HG02798 (cell line): ENCODE results near the gene INSYN1.

Source experiments
- ATAC-seq: cut with Tn5 transposase; IDR thresholded peaks from one replicate; pipeline ENCODE4 v1.9.1; 2021; ENCODE audit warnings: mild to moderate bottlenecking; ENCODE audit not compliant: unreplicated experiment, poor library complexity

INSYN1 gene

DNA sequence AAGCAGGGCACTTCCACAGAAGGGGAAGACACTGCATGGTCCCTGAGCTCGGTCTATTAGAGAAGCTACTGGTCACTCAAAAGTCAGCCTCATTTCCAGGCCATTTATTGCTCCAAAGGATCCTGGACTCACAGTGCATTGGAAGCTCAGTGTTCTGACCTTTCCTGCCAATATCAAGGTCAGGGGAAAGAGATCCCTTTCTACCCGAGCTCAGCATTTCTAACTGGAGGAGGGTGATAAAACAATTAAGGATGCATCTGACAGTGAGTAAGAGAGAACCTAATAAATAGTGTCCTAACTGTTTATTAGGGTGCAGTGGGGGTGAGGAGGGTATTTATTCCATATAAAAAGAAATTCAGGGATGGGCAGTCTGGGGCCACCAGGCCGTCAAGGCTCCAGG lies 26.8 kb upstream of the INSYN1 start:
- ATAC-seq, result no peak

DNA sequence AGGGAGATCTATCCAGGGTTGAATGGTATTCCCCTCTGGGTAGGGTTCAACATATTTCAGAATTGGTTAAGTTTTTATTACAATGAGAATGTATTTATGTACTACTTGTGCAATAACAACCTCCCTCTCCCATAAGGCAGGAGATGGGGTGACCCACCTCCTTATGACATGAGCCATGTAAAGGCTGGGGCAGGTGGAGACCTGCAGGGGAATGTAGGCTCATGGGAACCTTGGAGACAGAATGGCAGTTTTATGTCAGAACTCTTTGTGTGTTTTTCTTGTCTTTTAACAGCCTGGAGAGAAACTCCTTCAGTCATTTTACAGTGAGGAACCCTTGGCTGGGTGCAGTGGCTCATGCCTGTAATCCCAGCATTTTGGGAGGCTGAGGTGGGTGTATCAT lies 24.6 kb upstream of the INSYN1 start:
- no peak for ATAC-seq

DNA sequence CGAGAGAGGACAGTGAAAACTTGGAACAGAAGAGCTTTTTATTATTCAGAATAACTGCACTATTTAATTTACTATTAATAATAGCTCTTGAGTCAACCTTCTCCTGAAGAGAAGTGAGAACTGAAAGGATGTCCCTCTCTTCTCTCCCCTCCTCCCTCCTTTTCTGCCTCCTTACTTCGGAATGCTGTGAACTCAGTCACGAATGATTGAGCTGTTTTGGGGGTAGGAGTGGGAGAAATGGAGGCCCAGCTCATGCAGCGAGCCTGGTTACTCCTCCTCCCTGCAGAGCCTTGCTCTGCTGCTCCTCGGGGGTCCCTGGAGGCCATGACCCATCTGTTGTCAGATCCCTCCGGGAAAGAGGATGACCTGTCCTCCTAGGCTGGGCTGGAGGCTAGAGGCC lies 20.3 kb upstream of the INSYN1 start:
- ATAC-seq, result no peak

DNA sequence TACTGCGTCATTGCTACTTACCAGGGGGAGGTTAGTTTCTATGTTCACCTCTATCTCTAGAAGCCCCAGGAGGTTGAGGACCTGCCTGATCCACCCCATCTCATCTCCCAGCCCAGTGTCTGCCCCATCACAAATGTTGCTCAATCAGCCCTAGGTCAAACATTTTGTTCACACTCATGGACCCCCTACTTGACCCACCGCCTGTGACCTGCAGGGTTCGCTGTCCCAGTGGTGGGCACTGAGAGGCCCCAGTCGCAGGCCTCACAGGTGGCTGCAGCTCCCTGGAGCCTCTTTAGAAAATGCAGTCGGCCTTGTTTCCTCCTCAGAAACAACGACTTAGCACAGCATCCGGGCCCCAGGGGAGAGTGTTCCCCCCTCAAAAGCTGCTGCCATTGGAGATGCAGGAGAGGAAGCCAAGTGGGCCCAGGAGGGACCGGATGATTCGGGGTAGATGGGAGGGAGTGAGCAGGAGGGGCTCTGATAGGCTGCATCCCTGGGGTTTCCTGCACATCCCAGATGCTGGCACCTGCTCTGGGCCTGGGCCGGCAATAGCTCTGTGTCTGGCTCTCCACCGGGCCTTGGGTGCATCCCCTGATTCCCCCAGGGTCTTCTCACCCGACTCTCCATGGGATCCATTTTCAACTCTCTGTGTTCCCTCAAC lies 18.4 kb upstream of the INSYN1 start:
- ATAC-seq, result no peak

DNA sequence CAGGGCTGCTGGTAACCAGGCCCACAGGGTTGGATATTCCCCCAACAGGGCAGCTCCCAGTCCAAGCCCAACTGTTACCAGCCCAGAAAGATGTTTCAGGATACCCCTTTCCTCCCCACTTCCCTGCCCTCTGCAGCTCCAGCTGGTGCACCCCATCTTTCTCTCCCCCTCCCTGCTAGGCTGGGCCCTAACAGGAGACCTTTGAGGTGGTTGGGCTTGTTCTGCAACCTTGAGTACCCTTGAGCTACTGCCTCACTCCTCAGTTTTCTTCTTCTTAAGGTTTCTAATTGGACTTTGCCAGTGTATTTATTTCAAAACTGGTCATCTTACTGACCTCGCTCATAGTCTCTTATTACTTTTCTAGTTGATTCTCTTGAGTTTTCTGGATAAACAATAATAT lies 16.9 kb upstream of the INSYN1 start:
- ATAC-seq, result no peak

DNA sequence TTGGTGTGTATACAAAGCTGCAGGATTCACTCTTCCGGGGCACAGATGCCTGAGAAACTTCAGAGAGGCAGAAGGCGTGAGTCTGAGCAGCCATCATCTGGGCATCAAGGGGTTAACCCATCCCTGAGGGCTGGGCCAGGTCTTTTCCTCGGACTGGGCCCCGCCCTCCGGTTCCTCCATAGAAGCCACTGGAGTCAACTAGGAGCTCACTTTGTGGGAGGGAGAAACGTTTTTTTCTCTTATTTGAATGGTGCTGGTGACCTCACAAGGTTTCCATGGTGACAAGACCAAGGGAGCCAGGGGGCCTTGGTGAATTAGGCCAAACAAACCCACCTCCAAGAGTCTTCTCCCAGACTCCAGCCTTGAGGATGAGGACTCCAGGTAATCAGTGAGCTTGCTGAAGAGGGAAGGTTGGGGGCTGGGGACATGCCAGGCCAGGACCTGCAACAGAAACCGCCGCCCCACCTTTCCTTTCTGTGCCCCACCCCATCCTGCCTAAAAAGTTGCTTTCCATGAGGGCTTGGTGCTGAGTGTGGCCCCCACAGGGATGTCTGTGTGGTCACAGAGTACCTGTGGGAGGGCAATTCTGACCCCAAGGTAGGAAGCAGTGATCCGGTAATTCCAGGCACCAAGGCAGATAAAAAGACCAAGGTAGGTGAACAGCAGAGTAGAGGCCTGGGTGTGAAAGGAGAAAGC lies 14.8 kb upstream of the INSYN1 start:
- ATAC-seq, result no peak

DNA sequence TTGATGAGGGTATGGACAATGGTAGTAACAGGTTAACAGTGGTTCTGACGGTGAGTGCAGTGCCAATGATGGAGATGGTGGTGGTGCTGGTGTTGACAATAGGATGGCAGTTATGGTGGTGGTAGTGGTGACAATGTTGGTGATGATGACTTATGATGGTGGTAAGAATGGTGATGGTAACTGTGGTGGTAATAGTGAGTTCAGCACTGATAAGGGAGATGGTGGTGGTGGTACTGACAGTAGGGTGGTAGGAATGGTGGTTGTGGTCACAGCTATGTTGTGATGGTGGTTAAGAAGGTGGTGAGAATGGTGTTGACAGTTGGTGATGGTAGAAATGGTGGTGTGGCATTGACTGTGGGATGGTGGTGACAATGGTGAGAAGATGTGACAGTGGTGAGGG lies 13.4 kb upstream of the INSYN1 start:
- no peak for ATAC-seq

DNA sequence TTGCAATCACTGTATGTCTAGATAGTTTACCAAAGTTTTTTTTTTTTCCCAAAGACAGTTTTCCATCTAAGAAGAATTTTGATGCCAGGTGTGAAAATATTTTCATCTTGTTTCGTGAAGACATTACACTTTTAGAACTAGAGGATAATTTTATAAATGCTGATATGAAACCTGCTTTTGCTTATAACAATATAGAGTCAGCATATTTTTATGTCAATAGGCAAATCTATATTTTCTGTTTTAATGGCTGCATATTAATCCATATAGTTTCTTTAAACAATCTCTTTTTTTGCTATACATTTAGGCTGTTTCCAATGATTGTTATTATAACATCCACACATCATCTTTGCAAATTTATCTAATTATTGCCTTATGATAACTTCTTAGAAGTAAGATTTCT lies 12.6 kb upstream of the INSYN1 start:
- ATAC-seq, result no peak

DNA sequence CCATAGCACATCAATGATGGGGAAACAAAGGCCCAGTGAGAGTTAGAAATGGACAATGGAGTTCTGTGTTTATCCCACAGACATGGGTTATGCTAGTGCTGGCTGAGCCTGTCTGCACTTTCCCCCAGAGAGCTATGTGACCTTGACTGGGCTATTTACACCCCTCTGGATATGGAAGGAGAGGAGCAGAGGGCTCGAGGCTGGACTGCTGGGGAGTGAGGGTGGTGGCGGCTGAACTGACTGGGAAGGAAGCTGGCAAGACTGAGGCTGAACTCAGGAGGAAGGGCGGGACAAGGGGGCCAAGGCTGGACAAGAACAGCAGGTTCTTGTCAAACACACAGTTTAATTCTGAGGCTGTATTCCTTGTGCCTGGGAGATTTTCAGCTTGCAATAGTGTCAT lies 10.8 kb upstream of the INSYN1 start:
- ATAC-seq, result no peak

DNA sequence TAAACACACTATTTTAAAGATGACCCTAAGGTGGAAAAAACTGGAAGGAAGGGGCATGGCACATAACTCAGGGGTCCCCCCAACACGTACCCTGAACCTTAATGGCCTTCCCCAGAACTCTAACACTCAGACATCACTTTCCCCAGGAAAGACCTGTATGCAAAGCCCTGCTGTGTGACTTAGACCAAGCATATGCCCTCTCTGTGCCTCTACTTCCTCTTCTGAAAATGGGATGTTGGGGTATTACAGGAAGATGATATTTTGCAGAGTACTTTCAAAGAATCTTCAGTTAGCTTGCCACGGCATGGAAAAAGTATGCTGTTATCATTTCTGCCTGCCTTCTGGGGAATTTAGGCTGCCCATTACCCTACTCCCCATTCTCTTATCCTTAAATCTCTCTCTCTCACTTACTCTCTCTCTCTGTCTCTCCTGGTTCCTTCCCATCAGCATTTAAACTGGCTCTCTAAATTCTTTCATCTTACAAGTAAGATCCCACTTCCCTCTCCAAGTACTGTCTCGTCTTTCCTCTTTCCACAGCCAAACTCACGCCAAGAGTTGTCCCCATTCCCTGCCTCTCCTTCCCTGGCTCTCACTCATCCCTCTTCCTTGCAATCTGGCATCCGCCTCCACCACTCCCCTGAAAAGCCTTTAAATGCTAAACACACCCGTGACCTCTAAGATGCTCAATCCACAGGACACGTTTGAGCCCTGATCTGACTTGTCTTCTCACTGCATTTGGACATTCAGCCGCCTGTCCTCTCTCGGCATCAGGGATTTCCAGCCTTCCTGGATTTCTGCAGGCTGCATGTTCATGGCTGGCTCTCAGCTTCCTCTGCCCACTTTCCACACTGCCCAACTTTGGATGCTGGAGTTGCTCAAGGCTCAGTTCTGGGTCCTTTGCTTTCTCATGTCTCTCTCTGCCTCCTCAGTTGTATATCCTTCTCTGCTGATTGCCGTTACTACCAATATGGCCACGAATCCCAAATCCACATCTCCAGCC lies 7.5 kb upstream of the INSYN1 start:
- ATAC-seq, result no peak

DNA sequence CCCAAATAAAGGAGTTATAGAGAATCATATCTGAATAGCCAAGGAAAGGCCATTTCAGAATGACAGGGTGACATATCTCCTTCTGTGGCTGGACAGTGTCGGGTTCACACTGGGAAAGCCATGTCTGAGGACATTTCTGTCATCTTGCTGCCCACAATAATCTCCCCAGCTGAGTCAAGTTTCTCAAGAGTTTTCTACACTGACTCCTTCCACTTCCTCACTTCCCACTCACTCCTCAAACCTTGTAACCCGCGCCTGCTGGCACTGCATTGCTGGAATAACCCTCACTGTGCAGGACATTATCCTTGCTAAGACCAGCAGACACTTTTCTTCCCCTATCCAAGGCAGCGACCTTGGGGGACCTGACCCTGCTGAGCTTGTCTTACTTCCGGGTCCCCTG lies 5.3 kb upstream of the INSYN1 start:
- ATAC-seq, result no peak

DNA sequence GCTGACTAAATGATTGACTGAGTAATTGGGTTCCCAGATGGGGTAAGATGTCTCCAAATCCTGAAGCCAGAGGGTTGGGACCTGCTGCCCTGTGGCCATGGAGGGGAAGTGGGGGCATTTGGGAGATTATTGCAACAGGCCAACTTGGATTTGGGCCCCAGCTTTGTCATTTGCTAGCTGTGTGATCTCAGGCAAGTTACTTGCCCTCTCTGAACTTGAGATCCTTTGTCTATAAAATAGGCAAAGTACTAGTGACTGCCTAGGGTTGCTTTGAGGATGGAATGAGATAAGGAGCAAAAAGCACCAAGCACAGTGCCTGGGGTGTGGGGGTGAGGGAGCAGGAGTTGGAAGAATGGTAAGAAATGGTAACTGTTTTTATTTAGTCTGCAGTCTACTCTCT lies 4.4 kb upstream of the INSYN1 start:
- ATAC-seq, result no peak

DNA sequence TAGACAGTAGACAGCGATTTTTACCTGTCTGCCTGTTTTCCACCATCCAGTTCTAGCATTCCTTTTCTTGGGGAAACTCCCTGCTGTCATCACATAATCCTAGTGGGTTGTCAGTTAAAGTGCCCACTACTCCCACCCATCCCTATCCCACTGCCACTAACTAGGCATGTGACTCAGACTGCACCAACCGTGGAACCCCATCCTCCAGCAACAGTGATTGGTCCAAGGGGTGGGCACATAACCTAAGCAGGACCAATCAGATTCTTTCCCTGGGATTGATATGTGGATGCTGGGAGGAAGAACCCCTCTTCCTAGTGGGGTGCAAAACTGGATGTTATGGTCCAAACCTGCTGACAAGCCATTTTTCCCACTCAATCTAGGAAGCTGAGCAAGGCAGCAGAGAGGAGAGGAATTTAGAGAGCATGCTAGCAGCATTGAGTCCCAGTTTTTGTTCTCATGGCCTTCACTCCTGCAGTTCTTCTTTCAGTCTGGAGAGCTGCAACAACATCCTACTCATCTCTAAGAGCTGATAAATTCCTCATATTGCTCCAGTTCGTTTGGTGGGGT lies 3.9 kb upstream of the INSYN1 start:
- no peak for ATAC-seq

DNA sequence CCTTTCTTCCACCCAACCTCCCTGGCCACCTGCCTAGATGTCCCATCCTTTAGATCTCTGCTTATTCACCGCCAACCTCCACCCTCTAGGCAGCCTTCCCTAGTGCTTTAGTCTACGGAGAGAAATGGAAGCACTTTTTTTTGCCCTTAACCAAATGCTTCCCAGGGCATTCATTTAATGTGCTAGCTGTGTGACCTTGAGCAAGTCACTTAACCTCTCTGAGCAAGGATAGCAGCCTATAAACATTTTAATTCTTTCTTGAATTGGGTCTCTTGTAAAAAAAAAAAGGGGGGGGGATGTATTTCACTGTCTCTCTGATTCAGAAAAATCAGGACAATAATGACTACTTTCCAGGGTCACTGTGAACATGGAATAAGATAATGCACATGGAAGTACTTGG lies 3.2 kb upstream of the INSYN1 start:
- ATAC-seq, result no peak

DNA sequence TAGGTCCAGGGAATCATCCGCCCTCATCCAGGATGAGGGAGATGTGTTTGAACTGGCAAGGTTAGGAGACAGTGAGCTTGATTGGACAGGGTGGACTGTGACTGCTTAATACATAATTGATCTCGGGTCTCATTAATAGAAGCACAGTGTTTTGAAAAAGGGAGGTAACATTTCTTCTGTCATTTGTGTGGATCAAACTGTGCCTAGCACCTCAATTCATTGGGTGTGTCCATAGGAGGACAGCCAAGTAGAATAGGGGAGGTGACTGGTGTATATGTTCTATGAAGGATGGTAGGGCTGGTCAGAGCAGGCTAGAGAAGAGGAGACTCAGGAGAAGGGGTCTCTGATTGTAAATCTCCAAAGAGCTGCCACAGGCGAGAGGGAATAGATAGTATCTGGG lies 2.8 kb upstream of the INSYN1 start:
- ATAC-seq, result no peak

DNA sequence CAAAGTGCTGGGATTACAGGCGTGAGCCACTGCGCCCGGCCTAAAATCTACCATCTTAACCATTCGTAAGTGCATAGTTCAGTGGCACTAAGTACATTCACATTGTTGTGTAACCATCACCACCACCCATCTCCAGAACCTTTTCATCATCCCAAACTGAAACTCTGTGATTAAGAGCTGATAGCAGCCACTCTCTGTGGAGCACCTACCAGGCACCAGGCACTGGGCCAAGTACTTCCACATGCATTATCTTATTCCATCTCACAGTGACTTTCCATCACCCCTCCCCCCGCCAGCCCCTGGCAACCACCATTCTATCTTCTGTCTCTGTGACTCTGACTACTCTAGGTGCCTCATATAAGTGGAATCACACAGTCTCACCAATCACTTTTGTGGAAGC lies 2.3 kb upstream of the INSYN1 start:
- no peak for ATAC-seq

DNA sequence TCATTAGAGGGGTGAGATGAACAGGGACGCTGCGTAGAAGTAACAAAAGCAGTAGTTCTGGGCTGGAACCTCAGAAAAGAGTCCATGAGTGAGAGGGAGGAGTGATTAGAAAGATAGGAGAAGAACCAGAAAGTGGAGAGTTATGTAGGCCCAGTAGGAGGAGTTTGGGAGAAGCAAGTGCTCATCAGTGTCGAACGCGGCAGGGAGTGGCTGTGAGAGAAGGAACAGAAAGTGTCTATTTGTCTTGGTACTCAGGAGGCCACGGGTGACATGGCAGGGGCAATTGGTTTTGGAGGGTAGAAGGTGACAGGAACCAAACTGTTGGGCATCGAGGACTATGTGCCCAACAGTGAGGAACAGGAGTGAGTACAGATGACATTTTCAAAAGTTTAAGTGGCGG lies 1.3 kb upstream of the INSYN1 start:
- ATAC-seq, result no peak

DNA sequence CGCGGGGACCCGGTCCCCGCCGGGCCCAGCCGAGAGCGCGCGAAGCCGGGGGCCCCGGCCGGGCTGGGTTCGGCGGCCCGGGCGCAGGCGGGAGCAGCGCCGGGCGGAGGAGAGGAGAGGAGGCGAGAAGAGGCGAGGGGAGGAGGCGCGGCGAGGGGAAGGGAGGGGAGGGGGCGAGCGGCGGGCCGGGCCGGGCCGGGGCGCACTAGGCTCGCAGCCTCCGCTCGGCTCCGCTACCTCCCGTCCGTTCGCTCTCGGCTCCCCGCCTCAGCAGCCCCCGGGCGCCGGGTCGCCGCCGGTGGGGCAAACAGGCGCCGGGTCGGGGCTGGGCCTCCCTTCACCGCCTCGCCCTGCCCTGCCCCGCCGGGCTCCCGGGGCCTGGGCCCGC lies 351 bp downstream of the INSYN1 start:
- ATAC-seq, result no peak

DNA sequence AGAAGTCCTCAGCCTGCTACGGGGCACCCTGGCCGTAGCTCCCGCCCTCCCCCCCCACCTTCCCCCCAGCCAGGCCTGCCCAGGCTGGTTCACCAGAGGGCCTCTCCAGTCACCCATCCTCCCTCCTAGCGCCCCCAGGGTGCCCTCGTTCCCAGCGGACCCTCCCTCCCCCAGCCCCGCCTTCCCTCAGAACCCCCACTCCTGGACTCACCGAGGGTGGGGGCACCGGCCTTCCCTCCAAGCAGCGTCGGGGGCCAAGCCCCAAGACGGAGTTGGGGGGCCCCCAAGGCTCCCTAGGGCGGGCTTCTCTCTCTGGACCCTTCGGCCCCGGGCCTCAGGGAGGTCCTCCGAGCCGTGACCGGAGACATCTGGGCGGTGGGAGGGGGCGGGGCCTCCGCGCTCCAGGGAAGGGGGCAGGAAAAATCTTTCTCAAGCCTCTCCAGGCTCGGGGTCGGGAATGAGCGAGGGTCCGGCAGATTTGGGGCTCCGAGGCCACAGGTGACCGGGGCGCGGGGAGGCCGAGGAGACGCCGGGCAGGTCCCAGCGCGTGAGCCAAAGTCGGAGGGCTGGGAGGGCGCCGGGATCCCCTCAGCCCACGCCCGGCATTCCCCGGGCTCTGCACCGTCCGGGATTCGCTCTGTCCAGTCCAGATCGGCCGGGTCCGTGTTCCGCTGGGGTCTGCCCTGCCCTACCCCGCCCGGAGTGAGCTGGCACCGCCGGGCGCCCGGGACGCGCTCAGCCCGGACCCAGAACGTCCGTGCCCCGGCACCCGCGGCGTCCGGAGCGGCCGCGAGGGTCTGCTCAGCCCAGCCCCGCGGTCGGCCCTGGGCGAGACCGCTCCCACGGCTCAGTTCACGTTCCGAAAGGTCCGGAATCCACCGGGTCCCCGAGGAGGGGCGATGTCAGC lies 999 bp downstream of the INSYN1 start:
- ATAC-seq, result no peak

DNA sequence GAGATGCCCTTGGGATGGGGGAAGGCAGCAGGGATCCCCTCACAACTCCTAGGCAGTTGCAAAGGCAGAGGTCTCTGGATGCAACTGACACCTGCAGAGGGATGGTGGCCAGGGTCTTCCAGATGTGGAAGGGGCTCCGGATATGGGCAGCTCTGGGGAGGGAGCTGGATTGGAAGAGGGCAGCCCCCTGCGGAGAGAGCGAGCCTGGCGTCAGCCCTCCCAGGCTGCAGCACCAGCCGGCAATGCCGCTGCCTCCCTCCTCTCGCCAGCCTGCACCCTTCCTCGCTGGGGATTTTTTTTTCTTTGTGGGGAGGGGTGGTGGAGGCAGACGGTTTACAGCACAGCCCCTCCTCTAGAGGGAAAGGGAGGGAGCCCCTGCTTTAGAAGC lies 1.6 kb downstream of the INSYN1 start:
- no peak for ATAC-seq
